HUES6 (cell line): ENCODE results near the gene ARMCX2.
"Not testable (repeated sequence)": the region's sequence is repeated elsewhere in the genome, so short reads cannot be mapped to it uniquely, and the experiment has no call there.

Experiments
- H3K27ac ChIP-seq: 2 replicates; pipeline ENCODE4 v1.7.0; 2013; ENCODE audit warnings: low read depth, mild to moderate bottlenecking, low read length, inconsistent platforms
- H3K27me3 ChIP-seq: 2 replicates; pipeline ENCODE4 v1.6.1; 2013; ENCODE audit warnings: low read length; ENCODE audit not compliant: control insufficient read depth, insufficient read depth
- H3K36me3 ChIP-seq: 2 replicates; pipeline ENCODE4 v1.6.1; 2013; ENCODE audit warnings: low read length; ENCODE audit not compliant: control insufficient read depth, insufficient read depth
- H3K4me1 ChIP-seq: 2 replicates; pipeline ENCODE4 v1.6.1; 2013; ENCODE audit warnings: low read length; ENCODE audit not compliant: control insufficient read depth, insufficient read depth
- H3K4me3 ChIP-seq: 2 replicates; pipeline ENCODE4 v1.5.1; 2013; ENCODE audit warnings: low read depth, low read length
- H3K9ac ChIP-seq: one replicate; pipeline ENCODE4 v1.6.1; 2013; ENCODE audit warnings: mild to moderate bottlenecking, low read length
- H3K9me3 ChIP-seq: 2 replicates; pipeline ENCODE4 v1.6.1; 2013; ENCODE audit warnings: low read depth, low read length; ENCODE audit not compliant: control insufficient read depth, insufficient read depth

Gene ARMCX2

DNA sequence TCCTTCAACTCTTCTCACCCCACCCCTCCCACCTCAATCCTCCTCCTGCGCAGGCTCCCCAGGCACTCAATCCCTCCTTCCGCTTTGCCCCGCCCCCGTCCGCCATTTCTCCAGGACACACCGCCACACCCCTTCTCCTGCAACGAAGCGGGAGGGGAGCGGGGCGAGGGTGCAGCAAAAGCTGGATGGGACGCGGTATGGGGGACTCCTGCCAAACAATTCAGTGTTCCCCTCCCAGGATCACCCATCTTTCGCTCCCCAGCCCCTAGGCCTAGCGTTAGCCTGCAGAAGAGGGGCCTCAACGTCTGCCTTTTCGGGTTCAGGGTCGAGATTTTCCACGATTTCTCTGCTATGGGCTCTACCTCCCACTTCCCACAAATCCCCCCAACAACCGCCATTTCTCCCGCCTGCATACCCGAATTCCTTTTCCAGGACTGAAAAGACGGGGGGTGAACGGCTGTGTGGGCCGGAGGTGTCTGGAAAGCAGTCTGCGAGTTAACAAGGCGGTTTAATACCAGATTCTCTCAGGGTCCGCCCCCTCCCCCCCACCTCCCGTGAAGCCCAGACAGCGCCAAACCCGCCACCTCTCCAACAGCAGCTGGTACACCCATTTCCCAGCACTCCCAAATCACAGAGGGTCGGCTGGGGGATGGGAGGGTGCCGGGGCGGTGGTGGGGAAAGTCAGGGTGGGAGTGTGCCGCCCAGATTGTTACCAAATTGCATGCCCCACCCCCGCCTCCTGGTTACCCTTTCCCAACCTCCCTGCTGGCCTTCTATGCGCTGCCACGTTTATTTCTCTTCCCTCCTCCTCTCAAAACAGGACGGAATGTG lies 774 bp downstream of the ARMCX2 start:
- Histone ChIP-seq H3K9me3 (no peaks in the 10 kb centered on the region), H3K4me3 (peak overlapping the region; percentile 98), H3K27ac (peak overlapping the region; percentile 84), H3K4me1 (peaks cover 6% of the 10 kb centered on the region; the same call in 1 of the 2 replicates), H3K27me3 (peaks cover under 1% of the 10 kb centered on the region; the same call in 1 of the 2 replicates), H3K9ac (peak overlapping the region; percentile 89), H3K36me3 (peaks cover 28% of the 10 kb centered on the region)

DNA sequence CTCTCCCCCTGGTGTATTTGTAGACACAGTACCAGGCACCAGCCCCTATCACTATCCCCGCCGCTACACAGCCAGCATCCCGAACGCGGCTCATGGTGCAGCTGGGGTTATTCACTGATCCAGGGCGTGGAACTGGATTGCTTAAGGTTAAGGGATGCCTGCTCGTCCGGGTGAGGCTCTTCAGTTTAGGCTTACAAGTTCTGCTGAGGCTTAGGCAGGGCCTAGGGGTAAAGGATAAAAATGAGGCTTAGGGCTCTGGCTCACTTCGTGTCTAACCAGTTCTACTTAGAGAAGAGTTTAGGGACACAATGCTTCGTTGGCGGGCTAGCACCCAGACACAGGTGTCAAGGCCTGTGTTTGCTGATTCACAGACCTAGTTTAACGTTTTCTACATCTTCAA lies 2.2 kb downstream of the ARMCX2 start:
- Histone ChIP-seq H3K36me3 (peaks cover 28% of the 10 kb centered on the region), H3K9me3 (no peaks in the 10 kb centered on the region), H3K27me3 (no peaks in the 10 kb centered on the region), H3K4me1 (peaks cover 6% of the 10 kb centered on the region; the same call in 1 of the 2 replicates), H3K9ac (no peak overlapping the region), H3K4me3 (no peak overlapping the region), H3K27ac (no peak overlapping the region)

DNA sequence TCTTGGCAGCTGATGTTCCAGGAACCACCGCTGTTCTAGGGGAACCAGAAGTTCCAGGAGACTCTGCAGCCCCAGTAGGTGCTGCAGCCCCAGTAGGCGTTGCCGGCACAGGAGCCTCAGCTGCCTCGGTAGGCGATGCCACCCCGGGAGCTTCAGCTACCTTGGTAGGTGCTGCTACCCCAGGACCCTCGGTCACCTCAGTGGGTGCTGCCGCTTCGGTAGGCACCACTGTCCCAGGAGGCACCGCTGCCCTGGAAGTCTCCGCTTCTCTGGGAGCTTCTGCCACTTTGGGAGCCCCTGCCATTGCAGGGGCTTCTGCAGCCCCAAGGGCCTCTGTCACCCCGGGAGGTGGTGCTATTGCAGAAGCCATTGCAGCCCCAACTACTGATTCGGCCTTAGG lies 2.8 kb downstream of the ARMCX2 start:
- H3K4me1 ChIP-seq: peaks cover 6% of the 10 kb centered on the region; the same call in 1 of the 2 replicates
- no peaks in the 10 kb centered on the region for H3K27me3 ChIP-seq
- no peak overlapping the region for H3K27ac ChIP-seq
- no peaks in the 10 kb centered on the region for H3K9me3 ChIP-seq
- no peak overlapping the region for H3K4me3 ChIP-seq
- peaks cover 28% of the 10 kb centered on the region for H3K36me3 ChIP-seq
- H3K9ac ChIP-seq: no peak overlapping the region

DNA sequence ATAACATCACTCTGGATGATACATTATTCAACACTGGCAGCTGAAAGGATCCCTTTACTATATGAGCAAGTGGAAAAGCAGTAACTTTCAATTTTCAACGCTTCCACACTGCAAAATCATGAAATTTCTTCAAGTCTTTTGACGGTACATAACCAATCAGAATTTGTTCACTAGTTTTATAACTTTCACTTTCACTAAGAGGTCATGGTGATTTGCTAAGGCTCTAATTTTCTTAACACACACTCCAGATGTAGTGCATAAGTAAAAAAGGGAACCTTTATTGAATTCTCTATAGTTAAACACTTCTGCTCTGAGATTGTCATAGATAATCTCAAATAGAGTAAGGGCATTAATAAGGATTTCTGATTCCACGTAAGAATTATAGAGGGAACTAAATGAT lies 4.1 kb downstream of the ARMCX2 start:
- peaks cover 28% of the 10 kb centered on the region for H3K36me3 ChIP-seq
- no peak overlapping the region for H3K27ac ChIP-seq
- H3K9ac ChIP-seq: no peak overlapping the region
- H3K4me1 ChIP-seq: peaks cover 6% of the 10 kb centered on the region; the same call in 1 of the 2 replicates
- no peak overlapping the region for H3K4me3 ChIP-seq
- H3K9me3 ChIP-seq: no peaks in the 10 kb centered on the region
- no peaks in the 10 kb centered on the region for H3K27me3 ChIP-seq

DNA sequence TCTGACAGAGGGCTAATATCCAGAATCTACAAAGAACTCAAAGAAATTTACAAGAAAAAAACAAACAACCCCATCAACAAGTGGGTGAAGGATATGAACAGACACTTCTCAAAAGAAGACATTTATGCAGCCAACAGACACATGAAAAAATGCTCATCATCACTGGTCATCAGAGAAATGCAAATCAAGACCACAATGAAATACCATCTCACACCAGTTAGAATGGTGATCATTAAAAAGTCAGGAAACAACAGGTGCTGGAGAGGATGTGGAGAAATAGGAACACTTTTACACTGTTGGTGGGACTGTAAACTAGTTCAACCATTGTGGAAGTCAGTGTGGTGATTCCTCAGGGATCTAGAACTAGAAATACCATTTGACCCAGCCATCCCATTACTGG lies 11.9 kb downstream of the ARMCX2 start:
- not testable (repeated sequence) for H3K36me3 ChIP-seq, H3K27ac ChIP-seq, H3K4me3 ChIP-seq, H3K4me1 ChIP-seq, H3K9me3 ChIP-seq, H3K27me3 ChIP-seq, H3K9ac ChIP-seq

DNA sequence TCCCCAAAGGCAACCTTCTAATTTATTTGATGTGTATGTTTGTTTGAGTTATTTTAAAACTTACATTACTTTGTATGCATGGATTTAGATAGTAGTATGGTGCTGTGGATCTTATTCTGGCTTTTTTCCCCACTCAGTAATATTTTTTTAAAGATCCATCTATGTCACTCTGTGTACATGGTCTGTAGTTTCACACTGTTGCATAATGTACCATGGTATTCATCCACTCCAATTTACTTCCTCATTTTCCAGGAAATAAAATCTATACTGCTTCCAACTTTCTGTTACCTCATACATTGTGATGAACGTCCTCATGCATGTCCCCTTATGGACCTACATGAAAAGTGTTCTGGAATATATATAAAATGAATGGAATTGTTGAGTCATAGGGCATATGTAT lies 17.6 kb downstream of the ARMCX2 start:
- Histone ChIP-seq H3K27ac (no peak overlapping the region), H3K36me3 (no peaks in the 10 kb centered on the region), H3K27me3 (no peaks in the 10 kb centered on the region), H3K4me3 (no peak overlapping the region), H3K4me1 (no peaks in the 10 kb centered on the region), H3K9me3 (no peaks in the 10 kb centered on the region), H3K9ac (no peak overlapping the region)

DNA sequence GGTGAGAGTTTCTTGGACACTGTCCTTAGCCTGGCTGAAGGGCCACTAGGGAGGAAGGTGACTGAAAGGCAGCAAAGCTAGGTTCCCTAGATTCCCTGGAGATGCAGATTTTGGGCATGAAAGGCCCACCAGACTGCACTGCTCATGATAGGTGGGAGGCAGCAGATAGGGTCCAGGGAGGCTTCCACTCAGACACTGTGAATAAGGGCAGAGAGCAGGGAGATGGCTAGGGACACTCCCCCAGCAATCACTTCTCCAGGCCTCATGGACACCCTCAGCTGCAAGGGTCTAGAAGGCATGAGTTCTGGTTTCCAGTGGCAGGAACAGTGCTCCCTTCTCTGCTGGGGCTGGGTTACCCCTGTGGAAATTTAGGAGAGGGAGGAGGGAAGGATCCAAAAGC lies 20.1 kb downstream of the ARMCX2 start:
- H3K27ac ChIP-seq: no peak overlapping the region
- no peaks in the 10 kb centered on the region for H3K27me3 ChIP-seq
- H3K4me3 ChIP-seq: no peak overlapping the region
- no peaks in the 10 kb centered on the region for H3K36me3 ChIP-seq
- H3K9ac ChIP-seq: no peak overlapping the region
- no peaks in the 10 kb centered on the region for H3K4me1 ChIP-seq
- H3K9me3 ChIP-seq: no peaks in the 10 kb centered on the region

DNA sequence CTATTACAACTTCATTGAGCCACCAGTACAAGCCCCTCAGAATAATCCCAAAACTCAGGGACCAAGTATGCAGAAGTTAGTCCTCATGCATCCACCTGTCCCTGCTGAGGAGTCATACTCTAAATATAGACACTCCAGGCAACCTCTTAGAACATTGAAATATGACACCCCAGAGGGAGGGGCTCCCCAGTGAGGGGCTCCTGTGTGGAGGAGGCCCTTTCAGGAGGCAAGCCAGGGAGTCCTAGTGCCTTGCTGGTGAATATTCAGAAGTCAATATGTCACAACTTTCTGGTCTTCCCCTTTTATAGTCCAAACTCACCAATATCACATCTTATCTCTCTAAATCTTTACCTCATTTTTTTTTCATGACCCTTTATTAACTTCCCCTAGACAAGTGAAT lies 40.3 kb downstream of the ARMCX2 start:
- no peak overlapping the region for H3K27ac ChIP-seq
- no peak overlapping the region for H3K4me3 ChIP-seq
- H3K4me1 ChIP-seq: peaks cover 27% of the 10 kb centered on the region
- H3K27me3 ChIP-seq: no peaks in the 10 kb centered on the region; the same call in 1 of the 2 replicates
- no peaks in the 10 kb centered on the region for H3K9me3 ChIP-seq
- no peak overlapping the region for H3K9ac ChIP-seq
- peaks cover 8% of the 10 kb centered on the region for H3K36me3 ChIP-seq

DNA sequence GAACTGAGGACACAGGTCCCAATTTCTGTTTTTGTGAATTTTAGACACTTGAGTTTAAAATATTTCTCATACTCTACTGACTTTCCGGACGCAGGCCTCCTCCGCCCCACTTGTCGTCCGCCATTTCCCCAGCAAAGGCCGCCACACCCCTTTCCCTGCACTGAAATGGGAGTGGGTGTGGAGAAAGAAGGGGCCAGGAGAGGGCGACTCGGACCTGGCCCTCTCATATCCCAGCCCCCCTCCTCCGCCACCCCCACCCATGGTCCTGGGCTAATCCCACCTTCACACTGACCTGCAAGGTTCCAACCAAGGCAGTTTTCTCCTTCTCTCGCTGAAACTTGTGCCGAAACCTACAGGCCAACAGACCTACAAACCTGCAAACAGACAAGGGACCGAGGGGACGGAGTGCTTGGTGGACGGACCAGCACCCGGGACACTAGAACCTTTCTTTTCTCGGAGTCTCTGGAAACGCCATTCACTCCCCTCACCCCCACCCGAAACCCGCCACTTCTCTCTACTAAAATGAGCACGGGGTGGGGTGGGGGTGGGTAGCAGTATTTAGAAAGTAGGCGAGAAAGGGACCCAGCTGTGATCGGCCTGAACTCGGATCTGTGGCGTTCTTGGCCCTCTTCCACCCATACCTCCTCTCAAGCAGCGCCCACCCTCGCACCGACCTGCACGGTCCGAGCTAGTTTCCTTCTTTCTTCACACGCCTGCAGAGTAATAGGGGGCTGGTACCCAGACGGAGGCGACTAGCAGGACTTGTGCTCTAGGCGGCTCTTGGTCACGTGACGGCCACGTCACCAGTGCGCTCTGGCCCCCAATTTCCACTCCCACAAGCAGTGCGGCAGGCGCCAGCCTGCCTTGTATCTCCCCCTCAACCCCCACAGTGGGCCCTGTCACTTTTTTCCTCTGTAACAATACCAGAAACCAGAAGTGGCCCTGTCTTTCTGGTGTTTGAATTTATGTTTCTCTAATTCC lies 42.1 kb downstream of the ARMCX2 start, which contains the start of gene ARMCX6:
Gene ARMCX6 (minus strand): TSS at position 790 of the 981 bp plus-strand sequence. CDS start 1,380 bp downstream, outside the sequence.
- peak within 1 kb of the TSS; percentile 58 for H3K9ac ChIP-seq
- H3K9me3 ChIP-seq: no peaks in the 10 kb centered on the region
- peaks cover 21% of the 10 kb centered on the region for H3K4me1 ChIP-seq
- H3K36me3 ChIP-seq: peaks cover 6% of the 10 kb centered on the region
- no peaks in the 10 kb centered on the region; the same call in 1 of the 2 replicates for H3K27me3 ChIP-seq
- peak within 1 kb of the TSS; percentile 60; the same call in 1 of the 2 replicates for H3K27ac ChIP-seq
- peak within 1 kb of the TSS; percentile 72 for H3K4me3 ChIP-seq

DNA sequence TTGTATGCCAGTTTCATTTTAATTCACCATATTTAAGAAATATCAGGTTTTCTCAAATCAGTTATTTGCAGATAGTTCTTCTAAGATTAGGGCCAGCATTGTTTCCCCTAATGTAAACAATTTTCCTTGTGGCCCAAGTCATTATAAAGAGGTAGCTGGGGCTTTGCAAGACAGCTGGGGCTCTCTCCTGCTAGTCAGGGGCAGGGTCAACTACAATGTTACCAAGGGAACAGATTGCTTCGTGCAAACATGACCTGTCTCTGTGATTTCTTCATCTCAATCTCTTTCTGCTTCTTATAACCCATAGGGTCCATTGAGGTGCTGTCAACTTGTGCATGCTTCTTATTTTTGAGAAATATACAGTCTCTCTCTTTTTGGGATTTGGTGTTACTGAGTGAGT lies 53.9 kb downstream of the ARMCX2 start:
- H3K27ac ChIP-seq: no peak overlapping the region
- H3K9me3 ChIP-seq: no peaks in the 10 kb centered on the region
- H3K9ac ChIP-seq: no peak overlapping the region
- no peaks in the 10 kb centered on the region for H3K36me3 ChIP-seq
- no peak overlapping the region for H3K4me3 ChIP-seq
- peaks cover 7% of the 10 kb centered on the region; the same call in 1 of the 2 replicates for H3K27me3 ChIP-seq
- no peaks in the 10 kb centered on the region for H3K4me1 ChIP-seq
